BLaER1 treated with 17β-estradiol and CSF1 and Interleukin-3, amounts not matched to agents 10 nM and 100 nM (cell line): ENCODE measurements around the gene PCNT.
"Not testable (repeated sequence)": the region's sequence is repeated elsewhere in the genome, so short reads cannot be mapped to it uniquely, and the experiment has no call there.

ENCODE experiments used
- H3K27ac ChIP-seq, 11 experiments: shearing (Covaris generic); formaldehyde crosslinking; 2 replicates each; pipeline ENCODE4 v1.8.1; 2022
- H3K27me3 ChIP-seq, 11 experiments: shearing (Covaris generic); formaldehyde crosslinking; 2 replicates each; pipeline ENCODE4 v1.8.1; 2022
- H3K36me3 ChIP-seq, 11 experiments: shearing (Covaris generic); formaldehyde crosslinking; 2 replicates each; pipeline ENCODE4 v1.8.1; 2022
- H3K4me1 ChIP-seq, 10 experiments: shearing (Covaris generic); formaldehyde crosslinking; 2 replicates each; pipeline ENCODE4 v1.8.1; 2022
- H3K4me2 ChIP-seq, 11 experiments: shearing (Covaris generic); formaldehyde crosslinking; 2 replicates each; pipeline ENCODE4 v1.8.1; 2022
- H3K4me3 ChIP-seq, 10 experiments: shearing (Covaris generic); formaldehyde crosslinking; 2 replicates each; pipeline ENCODE4 v1.8.1; 2022
- H3K9ac ChIP-seq, 11 experiments: shearing (Covaris generic); formaldehyde crosslinking; 2 replicates each; pipeline ENCODE4 v1.8.1; 2022
- H3K9me3 ChIP-seq, 11 experiments: shearing (Covaris generic); formaldehyde crosslinking; replicated peaks in 1 of 11; 2 replicates each; pipeline ENCODE4 v1.8.1; 2022
- H4K20me1 ChIP-seq, 11 experiments: shearing (Covaris generic); formaldehyde crosslinking; 2 replicates each; pipeline ENCODE4 v1.8.1; 2022
- Cebpa-rat ChIP-seq, 11 experiments: shearing (Covaris generic); IDR thresholded peaks; 2 replicates each; pipeline ENCODE4 v1.8.1; 2022

PCNT gene

DNA sequence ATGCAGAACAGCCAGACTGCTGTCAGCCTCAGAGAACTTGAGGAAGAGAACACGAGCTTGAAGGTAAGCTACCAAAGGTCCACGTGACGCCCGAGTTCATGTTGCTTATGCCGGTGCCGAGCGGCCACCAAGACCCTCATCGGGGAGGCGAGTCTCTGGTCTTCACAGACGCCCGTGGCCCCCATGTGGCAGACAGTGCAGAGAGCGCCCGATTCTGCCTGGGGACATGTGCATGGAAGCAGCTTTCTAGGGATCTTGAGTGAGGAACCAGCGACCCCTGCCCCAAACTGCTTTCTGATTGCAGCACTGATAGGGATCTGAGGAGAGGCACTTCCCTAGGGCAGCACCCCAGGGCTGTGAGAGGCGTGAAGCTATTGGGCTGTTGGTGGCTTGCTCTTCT is 78.5 kb downstream of the PCNT start:
- Histone ChIP-seq H3K27ac (no peak overlapping the region), H4K20me1 (peaks cover 0 to under 1% (median 0%) of the 10 kb centered on the region in 11 experiments; a peak in 1 of 22 replicates), H3K9ac (no peak overlapping the region), H3K27me3 (no peaks in the 10 kb centered on the region), H3K4me1 (no peaks in the 10 kb centered on the region), H3K36me3 (peaks cover 67 to 90% (median 79%) of the 10 kb centered on the region in 11 experiments), H3K9me3 (no peaks in the 10 kb centered on the region), H3K4me3 (no peak overlapping the region), H3K4me2 (no peak overlapping the region)
- no peak for TF ChIP-seq Cebpa-rat (IDR thresholded peaks at IDR 0.05)

DNA sequence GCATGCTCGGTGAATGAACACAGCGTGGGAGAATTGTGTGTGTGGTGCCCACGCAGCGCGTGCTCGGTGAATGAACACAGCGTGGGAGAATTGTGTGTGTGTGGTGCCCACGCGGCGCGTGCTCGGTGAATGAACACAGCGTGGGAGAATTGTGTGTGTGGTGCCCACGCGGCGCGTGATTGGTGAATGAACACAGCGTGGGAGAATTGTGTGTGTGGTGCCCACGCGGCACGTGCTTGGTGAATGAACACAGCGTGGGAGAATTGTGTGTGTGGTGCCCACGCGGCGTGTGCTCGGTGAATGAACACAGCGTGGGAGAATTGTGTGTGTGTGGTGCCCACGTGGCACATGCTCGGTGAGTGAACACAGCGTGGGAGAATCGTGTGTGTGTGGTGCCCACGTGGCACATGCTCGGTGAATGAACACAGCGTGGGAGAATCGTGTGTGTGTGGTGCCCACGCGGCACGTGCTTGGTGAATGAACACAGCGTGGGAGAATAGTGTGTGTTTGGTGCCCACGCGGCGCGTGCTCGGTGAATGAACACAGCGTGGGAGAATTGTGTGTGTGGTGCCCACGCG is 79.4 kb downstream of the PCNT start:
- peaks cover 61 to 89% (median 70%) of the 10 kb centered on the region in 11 experiments for H3K36me3 ChIP-seq
- not testable (repeated sequence) for H3K4me2 ChIP-seq, H3K4me1 ChIP-seq, H4K20me1 ChIP-seq, H3K27ac ChIP-seq, H3K9ac ChIP-seq, H3K4me3 ChIP-seq, H3K9me3 ChIP-seq, H3K27me3 ChIP-seq

DNA sequence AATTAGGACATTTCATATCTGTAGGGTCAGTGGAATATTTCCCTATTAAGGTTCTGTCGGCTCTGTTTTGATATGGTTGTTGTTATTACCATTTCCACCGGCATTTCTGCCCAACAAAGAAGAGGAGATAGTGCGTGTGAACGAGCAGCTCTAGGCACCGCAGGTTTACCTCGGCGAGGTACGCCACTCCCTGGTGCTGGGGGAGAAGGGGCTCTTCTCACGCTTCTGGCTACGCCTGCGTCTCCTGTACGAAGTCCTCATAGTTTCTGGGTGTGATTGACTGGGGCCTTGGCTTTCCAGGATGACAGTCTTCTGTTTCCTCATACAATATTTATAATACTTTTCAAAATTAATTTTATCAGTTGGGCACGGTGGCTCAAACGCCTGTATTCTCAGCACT is 80.3 kb downstream of the PCNT start:
- H3K27me3 ChIP-seq: no peaks in the 10 kb centered on the region
- TF ChIP-seq Cebpa-rat (IDR thresholded peaks at IDR 0.05): no peak
- no peak overlapping the region for H3K4me3 ChIP-seq
- peaks cover 54 to 89% (median 67%) of the 10 kb centered on the region in 11 experiments for H3K36me3 ChIP-seq
- H3K4me2 ChIP-seq: no peak overlapping the region
- no peaks in the 10 kb centered on the region; a peak in 1 of 22 replicates for H4K20me1 ChIP-seq
- no peak overlapping the region for H3K9ac ChIP-seq
- no peak overlapping the region for H3K27ac ChIP-seq
- no peaks in the 10 kb centered on the region for H3K9me3 ChIP-seq
- H3K4me1 ChIP-seq: peaks cover 0 to 13% (median 10%) of the 10 kb centered on the region in 10 experiments; a peak in 11 of 20 replicates

DNA sequence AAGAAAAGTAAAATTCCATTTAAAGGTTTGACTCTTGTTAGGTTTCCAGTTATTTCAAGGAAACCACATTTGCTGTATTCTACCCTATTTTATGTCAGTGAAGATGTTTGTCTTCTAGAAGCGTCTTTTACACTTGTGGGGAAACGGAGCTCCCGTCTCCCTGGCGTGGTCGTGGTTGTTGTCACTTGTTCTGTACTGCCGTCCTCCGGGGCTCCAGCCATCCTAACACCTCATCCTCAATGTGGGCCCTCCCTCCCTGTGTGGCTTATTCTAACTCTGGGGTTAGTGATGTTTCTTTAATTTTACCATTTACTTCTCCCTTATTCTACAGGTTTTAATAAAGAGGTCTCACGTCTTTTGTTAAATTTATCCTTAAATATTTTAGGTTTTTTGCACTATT is 82.0 kb downstream of the PCNT start:
- H3K27ac ChIP-seq: no peak overlapping the region
- H3K9ac ChIP-seq: no peak overlapping the region
- H3K4me1 ChIP-seq: peaks cover 0 to 13% (median 10%) of the 10 kb centered on the region in 10 experiments; a peak in 11 of 20 replicates
- H3K36me3 ChIP-seq: peaks cover 47 to 89% (median 66%) of the 10 kb centered on the region in 11 experiments
- no peaks in the 10 kb centered on the region for H3K9me3 ChIP-seq
- no peak for TF ChIP-seq Cebpa-rat (IDR thresholded peaks at IDR 0.05)
- no peak overlapping the region for H3K4me3 ChIP-seq
- no peak overlapping the region for H3K4me2 ChIP-seq
- H3K27me3 ChIP-seq: no peaks in the 10 kb centered on the region
- H4K20me1 ChIP-seq: no peaks in the 10 kb centered on the region; a peak in 2 of 22 replicates

DNA sequence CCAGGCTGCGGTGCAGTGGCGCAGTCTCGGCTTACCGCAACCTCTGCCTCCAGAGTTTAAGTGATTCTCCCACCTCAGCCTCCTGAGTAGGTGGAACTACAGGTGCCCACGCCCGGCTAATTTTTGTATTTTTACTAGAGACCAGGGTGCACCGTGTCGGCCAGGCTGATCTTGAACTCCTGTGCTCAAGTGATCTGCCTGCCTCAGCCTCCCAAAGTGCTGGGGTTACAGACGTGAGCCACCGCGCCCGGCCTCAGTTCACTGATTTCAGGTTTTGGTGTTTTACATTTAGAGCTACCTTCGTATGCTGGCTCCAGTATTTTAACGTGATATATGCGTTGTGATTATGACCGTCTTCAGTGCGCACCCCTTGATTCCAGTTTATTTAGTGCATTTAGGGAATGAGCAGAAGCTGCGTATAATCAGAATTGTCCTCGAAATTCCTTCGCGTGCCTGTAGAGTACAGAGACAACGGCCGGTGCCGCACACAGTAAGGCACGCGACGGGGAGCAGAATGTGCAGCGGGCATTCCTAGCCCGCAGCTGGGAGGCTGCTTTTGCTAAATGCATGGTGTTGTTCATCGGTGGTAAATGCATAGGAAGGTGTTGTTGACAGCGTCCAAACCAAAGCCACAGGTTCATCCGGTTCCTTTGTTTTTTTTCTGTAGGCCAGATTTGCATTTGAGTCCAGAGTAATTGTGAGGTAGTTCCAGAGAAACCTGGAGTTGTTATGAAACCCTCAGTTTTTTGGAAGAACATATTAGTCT is 85.9 kb downstream of the PCNT start:
- Histone ChIP-seq H3K4me2 (no peak overlapping the region), H3K4me3 (no peak overlapping the region), H3K27me3 (no peaks in the 10 kb centered on the region), H3K9ac (no peak overlapping the region), H4K20me1 (peaks cover 0 to 20% (median 0%) of the 10 kb centered on the region in 11 experiments; a peak in 5 of 22 replicates), H3K36me3 (peaks cover 32 to 74% (median 51%) of the 10 kb centered on the region in 11 experiments), H3K4me1 (peaks cover 0 to 13% (median 10%) of the 10 kb centered on the region in 10 experiments; a peak in 11 of 20 replicates), H3K27ac (no peak overlapping the region), H3K9me3 (no peaks in the 10 kb centered on the region)
- TF ChIP-seq Cebpa-rat (IDR thresholded peaks at IDR 0.05): no peak

DNA sequence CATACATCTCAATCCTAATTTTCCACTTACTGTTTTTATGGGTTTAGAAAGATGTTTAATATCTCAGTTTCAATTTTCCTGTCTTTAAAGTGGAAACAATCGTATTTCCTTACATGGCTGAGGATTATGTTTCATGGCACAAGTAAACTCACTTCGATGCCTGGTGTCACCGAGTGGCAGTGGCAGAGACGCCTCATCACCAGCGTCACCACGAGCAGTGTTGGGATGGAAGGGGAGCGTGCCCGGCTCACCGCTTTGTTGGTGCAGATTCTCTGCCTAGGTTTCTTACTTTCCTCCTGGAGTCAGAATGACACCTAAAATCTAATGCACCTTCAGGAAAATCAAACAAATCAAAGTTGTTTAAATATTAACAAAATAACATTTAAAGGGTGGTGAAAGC is 86.6 kb downstream of the PCNT start:
- Histone ChIP-seq H3K9ac (no peak overlapping the region), H3K9me3 (no peaks in the 10 kb centered on the region), H3K27ac (no peak overlapping the region), H3K4me1 (peaks cover 0 to 13% (median 10%) of the 10 kb centered on the region in 10 experiments; a peak in 11 of 20 replicates), H4K20me1 (peaks cover 0 to 20% (median 0%) of the 10 kb centered on the region in 11 experiments; a peak in 4 of 22 replicates), H3K27me3 (no peaks in the 10 kb centered on the region), H3K36me3 (peaks cover 26 to 72% (median 46%) of the 10 kb centered on the region in 11 experiments), H3K4me2 (no peak overlapping the region), H3K4me3 (no peak overlapping the region)
- TF ChIP-seq Cebpa-rat (IDR thresholded peaks at IDR 0.05): no peak

DNA sequence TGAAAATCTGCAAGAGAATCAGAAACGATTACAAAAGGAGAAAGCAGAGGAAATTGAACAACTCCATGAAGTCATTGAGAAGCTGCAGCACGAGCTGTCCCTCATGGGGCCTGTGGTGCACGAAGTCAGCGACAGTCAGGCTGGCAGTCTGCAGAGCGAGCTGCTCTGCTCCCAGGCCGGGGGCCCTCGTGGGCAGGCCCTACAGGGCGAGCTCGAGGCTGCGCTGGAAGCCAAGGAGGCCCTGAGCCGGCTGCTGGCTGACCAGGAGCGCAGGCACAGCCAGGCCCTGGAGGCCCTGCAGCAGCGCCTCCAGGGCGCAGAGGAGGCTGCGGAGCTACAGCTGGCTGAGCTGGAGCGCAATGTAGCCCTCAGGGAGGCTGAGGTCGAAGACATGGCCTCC is 87.3 kb downstream of the PCNT start:
- no peak overlapping the region for H3K9ac ChIP-seq
- no peak overlapping the region for H3K4me2 ChIP-seq
- H3K4me3 ChIP-seq: no peak overlapping the region
- H3K9me3 ChIP-seq: no peaks in the 10 kb centered on the region
- H4K20me1 ChIP-seq: peaks cover 0 to 20% (median 0%) of the 10 kb centered on the region in 11 experiments; a peak in 4 of 22 replicates
- no peaks in the 10 kb centered on the region for H3K27me3 ChIP-seq
- no peak for TF ChIP-seq Cebpa-rat (IDR thresholded peaks at IDR 0.05)
- peaks cover 32 to 77% (median 52%) of the 10 kb centered on the region in 11 experiments for H3K36me3 ChIP-seq
- H3K4me1 ChIP-seq: peaks cover 0 to 15% (median 11%) of the 10 kb centered on the region in 10 experiments; a peak in 14 of 20 replicates
- no peak overlapping the region for H3K27ac ChIP-seq

DNA sequence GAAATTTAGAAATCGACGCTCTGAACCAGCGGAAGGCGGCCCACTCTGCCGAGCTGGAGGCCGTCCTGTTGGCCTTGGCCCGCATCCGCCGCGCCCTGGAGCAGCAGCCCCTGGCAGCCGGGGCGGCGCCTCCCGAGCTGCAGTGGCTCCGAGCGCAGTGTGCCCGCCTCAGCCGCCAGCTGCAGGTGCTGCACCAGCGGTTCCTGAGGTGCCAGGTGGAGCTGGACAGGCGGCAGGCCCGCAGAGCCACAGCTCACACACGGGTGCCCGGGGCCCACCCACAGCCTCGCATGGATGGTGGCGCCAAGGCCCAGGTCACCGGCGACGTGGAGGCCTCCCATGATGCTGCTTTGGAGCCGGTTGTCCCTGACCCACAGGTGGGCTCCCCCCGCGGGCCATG is 87.7 kb downstream of the PCNT start:
- no peaks in the 10 kb centered on the region for H3K9me3 ChIP-seq
- H3K4me3 ChIP-seq: no peak overlapping the region
- no peak overlapping the region for H3K27ac ChIP-seq
- no peak overlapping the region for H3K9ac ChIP-seq
- no peaks in the 10 kb centered on the region for H3K27me3 ChIP-seq
- TF ChIP-seq Cebpa-rat (IDR thresholded peaks at IDR 0.05): no peak
- peaks cover 37 to 82% (median 54%) of the 10 kb centered on the region in 11 experiments for H3K36me3 ChIP-seq
- no peak overlapping the region for H3K4me2 ChIP-seq
- peaks cover 0 to 20% (median 0%) of the 10 kb centered on the region in 11 experiments; a peak in 5 of 22 replicates for H4K20me1 ChIP-seq
- peaks cover 0 to 19% (median 15%) of the 10 kb centered on the region in 10 experiments; a peak in 16 of 20 replicates for H3K4me1 ChIP-seq

DNA sequence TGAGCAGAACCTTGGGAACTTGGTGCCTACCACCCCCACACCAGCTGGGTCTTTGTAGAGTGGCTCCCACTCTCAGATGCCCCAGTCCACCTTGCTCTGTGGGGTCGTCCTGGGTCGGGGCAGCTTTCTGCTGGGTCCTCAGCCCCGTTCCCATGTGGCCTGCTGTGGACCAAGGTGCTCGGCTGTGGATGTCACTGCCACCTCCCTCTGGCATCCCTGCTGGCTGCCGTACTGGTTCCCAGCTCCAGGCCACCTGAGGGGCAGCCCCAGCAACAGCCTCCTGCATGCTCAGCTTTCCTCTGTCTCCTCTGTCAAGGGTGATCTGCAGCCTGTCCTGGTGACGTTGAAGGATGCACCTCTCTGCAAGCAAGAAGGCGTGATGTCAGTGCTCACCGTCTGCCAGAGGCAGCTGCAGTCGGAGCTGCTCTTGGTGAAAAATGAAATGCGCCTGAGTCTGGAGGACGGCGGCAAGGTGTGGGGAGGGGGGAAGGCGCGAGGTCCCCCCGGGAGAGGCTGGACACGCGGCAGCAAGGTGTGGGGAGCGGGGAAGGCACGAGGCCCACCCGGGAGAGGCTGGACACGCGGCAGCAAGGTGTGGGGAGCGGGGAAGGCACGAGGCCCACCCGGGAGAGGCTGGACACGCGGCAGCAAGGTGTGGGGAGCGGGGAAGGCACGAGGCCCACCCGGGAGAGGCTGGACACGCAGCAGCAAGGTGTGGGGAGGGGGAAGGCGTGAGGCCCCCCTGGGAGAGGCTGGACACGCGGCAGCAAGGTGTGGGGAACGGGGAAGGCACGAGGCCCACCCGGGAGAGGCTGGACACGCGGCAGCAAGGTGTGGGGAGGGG is 88.8 kb downstream of the PCNT start:
- peaks cover 37 to 83% (median 56%) of the 10 kb centered on the region in 11 experiments for H3K36me3 ChIP-seq
- no peak for TF ChIP-seq Cebpa-rat (IDR thresholded peaks at IDR 0.05)
- no peak overlapping the region for H3K9ac ChIP-seq

More for the DNA sequence above, 88.8 kb downstream of the PCNT start:
- Histone ChIP-seq H3K4me3 (no peak overlapping the region), H4K20me1 (peaks cover 0 to 20% (median 0%) of the 10 kb centered on the region in 11 experiments; a peak in 5 of 22 replicates), H3K4me1 (peaks cover 0 to 26% (median 22%) of the 10 kb centered on the region in 10 experiments; a peak in 16 of 20 replicates), H3K27me3 (no peaks in the 10 kb centered on the region), H3K9me3 (no peaks in the 10 kb centered on the region), H3K27ac (no peak overlapping the region), H3K4me2 (no peak overlapping the region)
